ENCODE data around the gene ZNF580.

The ZNF580 gene

DNA sequence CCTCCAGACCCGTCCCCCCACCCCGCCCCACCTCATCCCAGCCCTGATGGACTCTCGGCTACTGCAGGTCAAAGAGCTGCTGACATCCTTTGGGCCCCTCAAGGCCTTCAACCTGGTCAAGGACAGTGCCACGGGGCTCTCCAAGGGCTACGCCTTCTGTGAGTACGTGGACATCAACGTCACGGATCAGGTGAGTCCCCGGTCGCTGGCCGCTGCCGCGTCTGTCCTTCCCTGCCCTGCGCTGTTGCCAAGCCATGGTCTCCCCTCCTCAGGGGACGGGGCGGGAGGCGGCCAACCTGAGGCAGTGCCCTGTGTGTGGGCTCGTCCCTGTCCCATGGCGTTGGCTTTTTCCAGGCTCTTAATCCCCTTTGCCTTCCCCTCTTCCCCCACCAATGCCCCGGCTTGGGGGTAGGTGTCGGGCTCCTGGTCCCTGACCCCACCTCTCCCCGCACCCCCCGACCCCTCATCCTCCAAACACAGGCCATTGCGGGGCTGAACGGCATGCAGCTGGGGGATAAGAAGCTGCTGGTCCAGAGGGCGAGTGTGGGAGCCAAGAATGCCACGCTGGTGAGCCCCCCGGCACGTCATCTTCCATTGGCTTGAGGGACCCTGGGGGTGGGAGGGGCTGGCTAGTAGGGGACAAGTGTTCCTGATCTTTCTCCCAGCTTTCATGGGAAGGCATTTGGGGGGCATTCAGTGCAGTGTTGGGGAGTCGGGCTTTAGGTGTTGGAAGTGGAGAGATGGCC lies 28.0 kb downstream of the ZNF580 start:
- Mint-ChIP-seq H3K4me3 (no peak overlapping the region), H3K36me3 (peaks cover 55% of the 10 kb centered on the region), H3K27ac (no peak overlapping the region), H3K27me3 (no peaks in the 10 kb centered on the region), H3K9me3 (no peaks in the 10 kb centered on the region), H3K4me1 (peaks cover 41% of the 10 kb centered on the region)
- ATAC-seq = no peak

DNA sequence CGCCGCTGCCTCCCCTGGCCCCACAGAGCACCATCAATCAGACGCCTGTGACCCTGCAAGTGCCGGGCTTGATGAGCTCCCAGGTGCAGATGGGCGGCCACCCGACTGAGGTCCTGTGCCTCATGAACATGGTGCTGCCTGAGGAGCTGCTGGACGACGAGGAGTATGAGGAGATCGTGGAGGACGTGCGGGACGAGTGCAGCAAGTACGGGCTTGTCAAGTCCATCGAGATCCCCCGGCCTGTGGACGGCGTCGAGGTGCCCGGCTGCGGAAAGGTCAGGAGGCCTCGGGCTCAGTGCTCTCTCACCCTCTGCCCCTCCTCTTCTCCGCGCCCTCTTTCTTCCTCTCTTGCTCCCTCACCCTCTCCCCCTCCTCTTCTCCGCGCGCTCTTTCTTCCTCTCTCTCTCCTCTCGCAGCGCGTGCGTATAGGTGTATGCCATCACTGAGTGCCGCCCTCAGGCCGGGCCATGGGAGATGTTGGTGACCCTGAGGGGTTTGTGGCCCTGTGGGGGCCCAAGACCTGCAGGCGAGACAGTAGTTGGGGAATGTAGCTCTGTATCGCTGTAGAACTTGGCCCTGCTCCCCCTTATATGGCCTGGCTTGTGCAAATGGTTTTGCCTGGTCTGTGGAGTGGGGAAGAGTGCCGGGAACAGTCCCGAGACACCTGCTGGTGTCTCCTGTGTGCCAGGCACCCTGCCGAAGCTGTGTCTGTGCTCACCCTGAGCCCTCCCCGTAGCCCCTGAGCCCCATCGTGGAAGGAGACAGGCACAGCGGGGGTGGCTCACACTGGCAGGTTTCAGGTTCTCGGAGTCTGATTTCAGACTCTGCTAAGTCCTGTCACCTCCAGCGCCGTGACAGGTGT lies 28.8 kb downstream of the ZNF580 start:
- Mint-ChIP-seq H3K9me3 (no peaks in the 10 kb centered on the region), H3K4me1 (peaks cover 43% of the 10 kb centered on the region), H3K36me3 (peaks cover 53% of the 10 kb centered on the region), H3K4me3 (no peak overlapping the region), H3K27me3 (no peaks in the 10 kb centered on the region), H3K27ac (no peak overlapping the region)
- no peak for ATAC-seq

DNA sequence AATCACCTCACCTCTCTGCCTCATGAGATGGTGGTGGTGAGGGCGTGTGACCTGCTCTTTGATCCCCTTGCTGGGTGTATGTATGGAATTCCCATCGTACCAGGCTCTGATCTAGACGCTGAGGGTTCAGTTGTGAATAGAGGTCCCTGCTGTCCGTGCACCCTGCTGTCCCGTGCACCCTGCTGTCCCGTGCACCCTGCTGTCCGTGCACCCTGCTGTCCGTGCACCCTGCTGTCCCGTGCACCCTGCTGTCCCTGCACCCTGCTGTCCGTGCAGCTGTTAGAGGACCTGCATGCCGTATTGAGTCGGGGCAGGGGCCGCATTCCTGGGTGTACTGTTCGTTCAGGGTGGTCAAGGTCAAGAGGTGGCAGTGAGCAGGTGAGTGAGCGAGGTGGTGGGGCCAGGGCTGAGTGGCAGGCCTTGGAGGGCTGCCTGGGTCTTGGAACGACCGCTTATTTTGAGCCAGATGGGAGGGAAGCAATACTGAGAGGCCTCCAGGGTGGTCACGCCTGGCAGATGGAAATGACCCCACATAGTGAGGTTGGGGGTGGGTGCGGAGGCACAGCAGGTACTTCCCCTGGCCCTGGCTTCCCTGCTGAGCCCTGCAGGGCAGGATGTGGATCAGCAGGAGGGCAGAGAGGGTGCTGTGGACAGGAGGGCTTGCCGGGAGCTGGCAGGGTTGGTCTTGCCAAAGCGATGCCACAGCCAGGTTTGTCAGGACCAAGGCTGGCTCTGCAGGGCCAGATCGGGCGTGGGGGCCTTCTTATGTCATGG lies 29.7 kb downstream of the ZNF580 start:
- H3K36me3 Mint-ChIP-seq = peaks cover 56% of the 10 kb centered on the region
- H3K4me3 Mint-ChIP-seq = no peak overlapping the region
- H3K27me3 Mint-ChIP-seq = no peaks in the 10 kb centered on the region
- peaks cover 47% of the 10 kb centered on the region for H3K4me1 Mint-ChIP-seq
- H3K27ac Mint-ChIP-seq = peak overlapping the region; percentile 48
- no peaks in the 10 kb centered on the region for H3K9me3 Mint-ChIP-seq
- no peak for ATAC-seq

DNA sequence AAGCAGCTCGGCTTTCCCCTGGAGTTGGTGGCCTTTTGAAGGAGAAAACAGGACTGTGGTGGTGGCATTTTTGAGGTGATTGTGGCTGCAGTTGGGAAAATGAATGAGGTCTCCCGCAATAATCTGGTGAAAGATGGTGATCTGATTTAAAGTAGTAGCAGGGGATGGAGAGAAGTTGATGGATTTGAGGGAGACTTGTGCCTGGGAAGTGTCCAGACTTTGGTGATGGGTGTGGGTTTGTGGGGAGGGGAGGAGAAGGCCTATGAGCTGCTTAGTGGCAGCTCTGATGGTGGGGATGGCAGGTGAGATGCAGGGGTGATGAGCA lies 30.2 kb downstream of the ZNF580 start:
- no peaks in the 10 kb centered on the region for H3K27me3 Mint-ChIP-seq
- no peaks in the 10 kb centered on the region for H3K9me3 Mint-ChIP-seq
- peaks cover 52% of the 10 kb centered on the region for H3K4me1 Mint-ChIP-seq
- ATAC-seq = no peak
- no peak overlapping the region for H3K4me3 Mint-ChIP-seq
- peaks cover 55% of the 10 kb centered on the region for H3K36me3 Mint-ChIP-seq
- H3K27ac Mint-ChIP-seq = peak overlapping the region; percentile 48

DNA sequence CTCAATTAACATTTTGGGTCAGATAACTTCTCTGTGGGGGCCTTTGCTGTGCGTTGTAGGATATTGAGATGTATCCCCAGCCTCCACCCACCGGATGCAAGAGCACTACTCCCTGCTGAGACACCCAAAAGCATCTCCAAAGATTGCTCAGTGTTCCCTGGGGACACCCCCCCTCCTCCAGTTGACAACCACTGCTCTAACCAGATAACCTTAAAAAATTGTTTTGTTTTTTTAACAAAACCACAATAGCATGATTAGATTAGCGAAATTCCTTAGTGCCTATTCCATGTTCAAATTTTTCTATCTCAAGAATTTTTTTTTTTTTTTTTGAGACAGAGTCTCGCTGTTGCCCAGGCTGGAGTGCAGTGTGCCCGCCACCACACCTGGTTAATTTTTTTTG lies 31.6 kb downstream of the ZNF580 start:
- peaks cover 64% of the 10 kb centered on the region for H3K4me1 Mint-ChIP-seq
- no peak for ATAC-seq
- no peaks in the 10 kb centered on the region for H3K27me3 Mint-ChIP-seq
- peaks cover 58% of the 10 kb centered on the region for H3K36me3 Mint-ChIP-seq
- H3K27ac Mint-ChIP-seq = no peak overlapping the region
- no peak overlapping the region for H3K4me3 Mint-ChIP-seq
- no peaks in the 10 kb centered on the region for H3K9me3 Mint-ChIP-seq

DNA sequence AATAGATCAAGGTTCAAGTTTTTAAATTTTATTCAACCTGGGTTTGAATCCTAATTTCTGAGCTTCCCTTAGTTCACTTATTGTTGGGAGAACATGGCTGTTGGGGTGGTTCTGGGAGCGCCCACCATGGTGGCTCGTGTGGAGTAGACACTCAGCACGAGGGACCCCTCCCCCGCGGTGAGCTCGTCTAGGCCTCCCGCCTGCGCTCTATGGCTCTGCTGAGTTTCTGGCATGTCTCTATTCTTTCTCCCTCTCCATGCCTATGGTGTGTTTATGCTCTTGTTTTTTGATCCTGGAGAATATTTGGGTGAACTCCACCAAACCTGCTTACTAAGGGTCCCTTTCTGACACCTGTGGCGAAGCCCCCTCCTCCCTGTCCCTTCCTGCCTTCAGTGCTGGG lies 32.7 kb downstream of the ZNF580 start:
- ATAC-seq = no peak
- H3K4me1 Mint-ChIP-seq = peaks cover 75% of the 10 kb centered on the region

DNA sequence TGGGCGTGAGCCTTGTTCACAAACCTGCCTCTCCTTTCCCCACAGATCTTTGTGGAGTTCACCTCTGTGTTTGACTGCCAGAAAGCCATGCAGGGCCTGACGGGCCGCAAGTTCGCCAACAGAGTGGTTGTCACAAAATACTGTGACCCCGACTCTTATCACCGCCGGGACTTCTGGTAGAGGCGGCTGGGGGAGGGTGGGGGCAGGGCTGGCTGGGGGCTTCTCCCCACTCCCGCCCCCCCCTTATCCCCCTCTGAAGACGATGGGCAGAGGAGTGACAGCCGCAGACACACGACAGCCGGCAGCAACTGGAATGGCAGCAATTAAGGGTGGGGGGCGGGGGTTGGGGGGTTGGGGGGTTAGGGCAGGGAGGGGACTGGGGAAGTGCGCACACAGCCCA lies 33.1 kb downstream of the ZNF580 start:
- Mint-ChIP-seq H3K36me3 (peaks cover 65% of the 10 kb centered on the region), H3K4me1 (peaks cover 79% of the 10 kb centered on the region), H3K27me3 (no peaks in the 10 kb centered on the region), H3K27ac (peak overlapping the region; percentile 78), H3K4me3 (no peak overlapping the region), H3K9me3 (no peaks in the 10 kb centered on the region)
- no peak for ATAC-seq

More for the DNA sequence above, 32.7 kb downstream of the ZNF580 start:
- Mint-ChIP-seq H3K9me3 (no peaks in the 10 kb centered on the region), H3K27ac (peak overlapping the region; percentile 78), H3K27me3 (no peaks in the 10 kb centered on the region), H3K36me3 (peaks cover 61% of the 10 kb centered on the region), H3K4me3 (no peak overlapping the region)

DNA sequence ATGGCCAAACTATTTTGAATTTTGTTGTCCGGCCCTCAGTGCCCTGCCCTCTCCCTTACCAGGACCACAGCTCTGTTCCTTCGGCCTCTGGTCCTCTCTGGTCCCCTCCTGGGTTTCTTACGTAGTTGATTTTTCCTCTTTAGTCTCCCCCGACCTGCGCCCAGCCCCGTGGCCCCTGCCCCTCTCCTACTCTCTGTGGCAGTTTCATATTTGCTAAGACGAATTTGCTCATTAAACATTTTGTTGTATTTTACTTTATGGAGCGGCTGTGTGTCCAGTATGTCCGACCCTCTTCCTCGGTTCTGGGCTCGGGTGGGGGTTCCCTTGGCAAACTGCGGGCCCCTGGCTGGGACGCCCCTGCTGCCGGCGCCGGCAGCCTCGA lies 33.6 kb downstream of the ZNF580 start:
- peak overlapping the region; percentile 78 for H3K27ac Mint-ChIP-seq
- no peak for ATAC-seq
- H3K36me3 Mint-ChIP-seq = peaks cover 66% of the 10 kb centered on the region
- H3K27me3 Mint-ChIP-seq = no peaks in the 10 kb centered on the region
- no peaks in the 10 kb centered on the region for H3K9me3 Mint-ChIP-seq
- peak overlapping the region; percentile 98 for H3K4me3 Mint-ChIP-seq
- H3K4me1 Mint-ChIP-seq = peaks cover 84% of the 10 kb centered on the region

DNA sequence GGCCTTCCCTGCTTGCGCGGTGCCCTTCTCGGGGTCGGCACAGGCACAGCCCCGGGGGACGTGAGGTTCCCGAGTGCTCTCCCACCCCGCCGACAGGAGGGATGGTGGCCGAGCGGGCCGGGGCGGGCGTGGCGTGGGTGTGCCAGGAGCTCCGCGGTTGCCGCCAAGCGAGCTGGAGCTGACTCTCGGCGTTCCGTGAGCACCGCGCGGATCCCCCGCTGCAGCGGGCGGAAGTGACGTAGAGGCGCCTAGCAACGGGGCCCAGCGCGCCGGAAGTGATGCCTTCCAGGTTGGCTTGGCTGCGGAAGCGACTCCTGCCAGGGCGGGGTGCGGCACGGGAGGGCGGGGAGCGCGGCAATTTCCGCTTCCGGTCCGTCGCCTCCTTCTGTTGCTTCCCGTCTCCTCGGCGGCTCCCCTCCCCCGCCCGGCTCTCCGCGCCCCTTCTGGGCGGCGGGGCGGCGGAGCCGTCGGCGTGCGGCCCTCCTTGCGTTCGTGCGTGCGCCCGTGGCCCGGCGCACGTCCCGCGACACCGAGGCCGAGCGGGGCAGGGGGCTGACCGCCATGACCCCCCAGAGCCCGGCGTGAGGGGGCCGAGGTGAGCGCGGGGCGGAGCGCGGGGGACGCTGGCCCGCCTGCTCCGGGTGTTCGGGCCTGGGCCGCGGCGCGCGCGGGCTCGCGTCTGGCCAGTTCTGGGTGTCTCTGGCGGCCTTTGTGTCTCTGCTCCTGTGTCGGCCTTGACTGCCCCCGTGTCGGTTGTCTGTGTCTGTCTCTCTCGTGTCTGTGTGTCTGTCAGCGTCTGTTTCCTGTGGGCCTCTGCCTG lies 34.2 kb downstream of the ZNF580 start, which contains the start of gene EPN1:
Gene EPN1, plus strand, starts transcription at position 386 of the 820 bp plus-strand sequence. CDS start 3,402 bp downstream, outside the sequence.
- Mint-ChIP-seq H3K27me3 (no peaks in the 10 kb centered on the region), H3K4me3 (peak within 1 kb of the TSS; percentile 98), H3K36me3 (peaks cover 67% of the 10 kb centered on the region), H3K4me1 (peaks cover 84% of the 10 kb centered on the region), H3K9me3 (no peaks in the 10 kb centered on the region), H3K27ac (peak within 1 kb of the TSS; percentile 94)
- ATAC-seq = peak; percentile 82

DNA sequence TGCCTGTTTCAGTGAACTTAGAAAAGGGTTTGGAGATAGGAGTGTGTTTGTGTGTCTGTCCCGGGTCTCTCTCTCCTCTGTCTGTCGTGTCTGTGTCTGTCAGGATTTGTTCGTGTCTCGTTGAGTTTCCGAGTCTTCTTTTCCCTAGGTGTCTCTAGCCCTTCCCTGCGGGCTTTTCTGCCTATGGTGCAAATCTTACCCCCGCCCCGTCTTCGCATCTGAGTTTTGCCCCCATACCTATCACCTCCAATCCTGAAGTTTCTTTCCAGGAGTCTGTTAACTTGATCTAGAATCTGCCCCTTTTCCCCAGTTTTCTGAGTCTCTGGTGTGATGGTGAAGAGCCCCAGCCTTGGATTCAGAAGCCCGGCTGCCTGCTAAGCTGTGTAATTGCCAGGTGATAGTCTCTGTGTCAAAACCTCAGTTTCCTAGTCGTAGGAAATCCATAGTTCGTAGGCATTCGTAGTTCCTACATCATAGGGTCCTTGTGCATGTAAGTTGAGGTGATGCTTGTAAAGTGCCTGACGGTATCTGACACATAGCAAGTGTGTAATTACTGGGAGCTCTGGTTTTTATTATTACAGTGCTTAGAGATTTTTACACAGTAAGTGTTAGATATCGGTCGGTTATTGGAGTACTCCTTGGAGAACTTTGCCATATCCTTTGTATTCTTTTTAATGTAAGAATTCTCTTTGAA lies 35.0 kb downstream of the ZNF580 start:
- H3K9me3 Mint-ChIP-seq = no peaks in the 10 kb centered on the region
- H3K36me3 Mint-ChIP-seq = peaks cover 68% of the 10 kb centered on the region
- H3K27me3 Mint-ChIP-seq = no peaks in the 10 kb centered on the region
- peak overlapping the region; percentile 98 for H3K4me3 Mint-ChIP-seq
- H3K4me1 Mint-ChIP-seq = peaks cover 85% of the 10 kb centered on the region
- no peak for ATAC-seq
- peak overlapping the region; percentile 94 for H3K27ac Mint-ChIP-seq

DNA sequence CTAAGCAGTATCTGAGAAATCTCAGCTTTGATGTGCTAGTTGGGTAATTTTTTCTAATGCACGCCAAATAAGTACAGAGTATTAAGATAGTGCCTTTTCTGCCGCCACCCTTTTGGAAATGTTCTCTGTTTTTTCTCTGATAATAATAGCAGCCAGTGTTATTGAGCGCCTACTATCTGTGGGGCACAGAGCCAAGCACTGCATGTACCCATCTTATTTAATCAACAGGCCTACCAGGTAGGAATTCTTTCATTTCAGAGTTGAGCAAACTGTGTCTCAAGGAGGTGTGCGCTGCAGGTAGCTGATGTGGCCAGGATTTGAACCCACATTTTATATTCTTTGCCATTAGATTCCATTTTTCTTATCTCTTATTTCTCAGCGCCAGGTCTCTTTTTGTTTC lies 35.6 kb downstream of the ZNF580 start:
- Mint-ChIP-seq H3K27me3 (no peaks in the 10 kb centered on the region), H3K27ac (peak overlapping the region; percentile 94), H3K36me3 (peaks cover 65% of the 10 kb centered on the region), H3K9me3 (no peaks in the 10 kb centered on the region), H3K4me3 (peak overlapping the region; percentile 98), H3K4me1 (peaks cover 82% of the 10 kb centered on the region)
- ATAC-seq = no peak

DNA sequence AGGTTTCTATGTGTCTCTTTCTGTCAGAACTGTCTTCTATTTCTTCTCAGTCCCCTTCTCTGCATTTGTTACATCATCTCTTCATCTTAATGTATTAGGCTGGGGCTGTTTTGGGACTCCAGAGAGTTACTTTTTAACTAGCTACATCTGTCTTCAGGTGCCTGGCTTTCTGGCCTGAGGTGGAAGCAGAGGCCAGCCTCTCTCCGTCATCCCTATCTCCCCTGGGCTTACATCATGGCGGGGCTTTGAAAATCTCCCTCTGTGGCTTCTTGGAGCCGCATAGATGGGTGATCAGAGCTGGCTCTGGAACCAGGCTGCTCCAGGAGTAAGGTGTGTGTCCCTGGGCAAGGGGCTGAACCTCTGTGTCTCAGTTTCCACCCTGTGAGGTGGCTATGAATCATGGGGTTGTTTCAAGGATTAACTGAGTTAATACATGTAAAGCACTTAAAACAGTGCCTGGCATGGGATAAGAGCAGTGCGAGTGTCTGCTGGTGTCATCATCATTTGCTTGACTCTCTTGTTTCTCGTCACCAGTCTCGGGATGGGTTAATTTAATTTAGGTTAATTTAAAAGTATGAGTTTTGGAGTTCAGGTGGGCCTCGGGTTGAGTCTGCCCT lies 36.2 kb downstream of the ZNF580 start:
- no peak for ATAC-seq
- peak overlapping the region; percentile 94 for H3K27ac Mint-ChIP-seq
- H3K4me3 Mint-ChIP-seq = peak overlapping the region; percentile 98
- H3K36me3 Mint-ChIP-seq = peaks cover 60% of the 10 kb centered on the region
- peaks cover 77% of the 10 kb centered on the region for H3K4me1 Mint-ChIP-seq
- no peaks in the 10 kb centered on the region for H3K9me3 Mint-ChIP-seq
- H3K27me3 Mint-ChIP-seq = no peaks in the 10 kb centered on the region

DNA sequence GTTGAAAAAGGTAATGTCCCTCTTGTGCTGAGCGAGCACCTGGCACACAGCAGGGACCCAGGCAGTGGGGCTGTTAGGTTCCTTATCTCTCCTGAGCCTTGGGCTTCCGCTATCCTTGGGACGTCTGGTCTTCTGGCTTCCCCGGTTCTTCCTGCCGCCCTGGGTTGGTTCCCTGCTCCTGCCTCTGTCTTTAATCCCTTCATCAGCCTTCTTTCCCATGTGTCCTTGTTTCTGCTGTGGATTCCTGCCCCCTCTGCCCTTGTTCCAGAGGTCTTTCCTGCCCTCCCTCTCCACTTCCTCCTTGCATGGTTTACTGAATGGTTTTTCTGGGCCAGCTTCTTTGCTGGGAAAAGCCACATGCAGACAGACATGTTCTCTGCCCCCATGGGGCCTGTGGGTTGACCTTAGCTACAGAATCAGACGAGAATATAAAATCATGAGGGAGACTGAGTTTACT lies 36.8 kb downstream of the ZNF580 start:
- H3K27me3 Mint-ChIP-seq = no peaks in the 10 kb centered on the region
- H3K4me3 Mint-ChIP-seq = peak overlapping the region; percentile 98
- peaks cover 56% of the 10 kb centered on the region for H3K36me3 Mint-ChIP-seq
- ATAC-seq = peak; percentile 3
- H3K9me3 Mint-ChIP-seq = no peaks in the 10 kb centered on the region
- peak overlapping the region; percentile 94 for H3K27ac Mint-ChIP-seq
- H3K4me1 Mint-ChIP-seq = peaks cover 72% of the 10 kb centered on the region

Data from stimulated activated memory B cell treated with anti-CD40 and anti-IgM and Interleukin-4, amounts not matched to agents 10 μg/mL and 1 μg/mL and 100 μg/mL, for 72 hours (primary cell).